GM12801 (cell line): ENCODE data around the gene ARHGAP44.

Experiments
- TF ChIP-seq, protein P1 (sequence below): IDR thresholded peaks from one replicate; pipeline ENCODE4 v1.5.1; 2011; ENCODE audit warnings: control low read depth; ENCODE audit not compliant: insufficient read length; ENCODE audit errors: extremely low read depth

ARHGAP44 gene

DNA sequence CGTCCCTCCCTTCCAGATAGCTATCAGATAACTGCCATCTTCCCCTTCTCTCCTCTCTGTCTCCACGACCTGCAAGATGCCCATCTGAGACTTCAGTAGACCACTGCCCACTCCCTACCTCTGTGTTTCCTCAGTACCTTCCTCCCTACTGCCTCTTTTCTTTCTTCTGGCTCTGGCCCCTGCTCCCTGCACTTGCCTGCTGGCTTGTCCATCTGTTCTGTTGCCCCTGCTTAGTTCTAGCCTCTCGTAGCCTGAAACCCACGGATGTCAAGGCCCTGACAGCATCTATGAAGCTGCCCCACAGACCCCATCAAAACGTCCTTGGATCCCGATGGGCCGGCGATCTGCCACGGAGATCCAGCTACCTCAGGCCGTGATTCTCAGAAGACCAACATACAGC, 175.5 kb downstream of the ARHGAP44 start:
- TF ChIP-seq, protein P1, sequence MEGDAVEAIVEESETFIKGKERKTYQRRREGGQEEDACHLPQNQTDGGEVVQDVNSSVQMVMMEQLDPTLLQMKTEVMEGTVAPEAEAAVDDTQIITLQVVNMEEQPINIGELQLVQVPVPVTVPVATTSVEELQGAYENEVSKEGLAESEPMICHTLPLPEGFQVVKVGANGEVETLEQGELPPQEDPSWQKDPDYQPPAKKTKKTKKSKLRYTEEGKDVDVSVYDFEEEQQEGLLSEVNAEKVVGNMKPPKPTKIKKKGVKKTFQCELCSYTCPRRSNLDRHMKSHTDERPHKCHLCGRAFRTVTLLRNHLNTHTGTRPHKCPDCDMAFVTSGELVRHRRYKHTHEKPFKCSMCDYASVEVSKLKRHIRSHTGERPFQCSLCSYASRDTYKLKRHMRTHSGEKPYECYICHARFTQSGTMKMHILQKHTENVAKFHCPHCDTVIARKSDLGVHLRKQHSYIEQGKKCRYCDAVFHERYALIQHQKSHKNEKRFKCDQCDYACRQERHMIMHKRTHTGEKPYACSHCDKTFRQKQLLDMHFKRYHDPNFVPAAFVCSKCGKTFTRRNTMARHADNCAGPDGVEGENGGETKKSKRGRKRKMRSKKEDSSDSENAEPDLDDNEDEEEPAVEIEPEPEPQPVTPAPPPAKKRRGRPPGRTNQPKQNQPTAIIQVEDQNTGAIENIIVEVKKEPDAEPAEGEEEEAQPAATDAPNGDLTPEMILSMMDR, result no peak

DNA sequence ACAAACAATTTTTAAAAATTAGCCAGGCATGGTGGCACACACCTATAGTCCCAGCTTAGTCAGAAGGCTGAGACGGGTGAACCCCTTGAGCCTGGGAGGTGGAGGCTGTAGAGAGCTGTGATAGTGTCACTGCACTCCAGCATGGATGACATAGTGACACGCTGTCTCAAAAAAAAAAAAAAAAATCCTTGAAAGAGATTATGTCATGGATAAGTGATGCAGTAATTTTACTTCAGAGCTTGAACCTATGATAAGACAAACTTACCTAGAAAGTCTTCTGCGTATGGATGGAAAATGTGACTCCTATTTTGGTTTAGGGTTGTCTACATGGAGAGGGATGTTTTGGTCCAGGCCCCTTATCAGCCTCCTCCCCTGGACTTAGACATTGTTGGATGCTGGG, 176.7 kb downstream of the ARHGAP44 start:
- TF ChIP-seq, protein P1, result no peak

DNA sequence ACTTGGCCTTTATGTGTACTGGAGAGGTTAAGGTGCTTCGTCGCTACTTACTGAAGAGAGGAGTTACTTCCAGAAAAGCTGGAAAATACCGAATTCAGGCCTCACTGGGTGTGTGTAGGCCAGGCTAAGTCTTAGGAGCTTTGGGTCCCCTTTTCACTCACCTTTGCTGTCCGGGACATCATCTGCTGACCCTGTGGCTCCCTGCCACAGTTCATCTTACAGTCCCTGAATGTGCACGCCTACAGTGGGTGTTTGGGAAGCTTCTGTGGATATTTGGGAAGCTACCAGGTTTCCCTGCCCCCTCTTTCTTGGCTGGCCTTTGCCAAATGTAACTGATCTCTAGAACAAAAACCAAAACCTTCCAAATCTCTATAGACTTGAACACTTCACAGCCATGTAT, 177.1 kb downstream of the ARHGAP44 start:
- TF ChIP-seq, protein P1, result no peak

DNA sequence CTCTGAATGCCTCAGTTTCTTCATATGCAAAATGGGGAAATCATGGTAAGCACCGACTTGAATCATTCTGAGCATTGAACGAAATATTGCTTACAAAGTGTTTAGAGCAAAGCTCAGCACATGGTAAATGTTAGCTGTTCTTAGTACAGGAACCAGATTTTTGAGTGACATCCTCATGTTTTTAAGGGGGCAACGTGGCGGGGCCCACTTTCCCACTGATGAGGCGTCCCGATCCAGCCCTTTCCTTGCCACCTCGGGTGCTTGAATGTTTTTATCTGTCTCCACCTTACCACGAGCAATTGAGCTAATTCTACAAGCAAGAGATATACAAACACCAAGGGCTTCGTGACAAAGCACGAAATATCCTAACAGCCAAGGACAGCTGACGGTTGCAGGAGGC, 178.7 kb downstream of the ARHGAP44 start:
- TF ChIP-seq, protein P1, result no peak

DNA sequence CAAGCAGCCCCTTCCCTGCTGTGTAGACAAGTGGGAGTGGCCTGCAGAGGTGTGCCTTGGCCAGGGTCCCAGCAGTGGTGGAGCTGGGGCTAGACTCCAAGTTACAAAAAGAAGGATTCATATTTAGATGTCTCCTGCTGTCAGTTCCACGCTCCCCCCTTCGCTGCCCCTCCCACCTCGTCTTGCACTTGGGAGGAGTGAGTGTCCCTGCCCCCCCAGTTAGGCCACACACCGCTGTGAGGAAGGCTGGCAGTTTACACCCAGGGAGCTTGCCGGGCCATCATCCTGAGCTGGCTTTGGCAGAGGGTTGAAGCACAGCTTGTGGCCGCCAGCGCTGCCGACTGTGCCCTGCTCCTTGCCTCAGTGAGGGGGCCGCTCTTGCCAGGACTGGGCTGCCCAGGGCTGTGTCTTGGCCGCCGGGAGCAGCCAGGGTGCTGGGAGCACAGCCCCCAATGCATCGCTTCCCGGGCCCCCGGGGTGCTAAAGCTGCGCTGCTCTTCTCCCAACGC, 184.3 kb downstream of the ARHGAP44 start:
- TF ChIP-seq, protein P1, result no peak

DNA sequence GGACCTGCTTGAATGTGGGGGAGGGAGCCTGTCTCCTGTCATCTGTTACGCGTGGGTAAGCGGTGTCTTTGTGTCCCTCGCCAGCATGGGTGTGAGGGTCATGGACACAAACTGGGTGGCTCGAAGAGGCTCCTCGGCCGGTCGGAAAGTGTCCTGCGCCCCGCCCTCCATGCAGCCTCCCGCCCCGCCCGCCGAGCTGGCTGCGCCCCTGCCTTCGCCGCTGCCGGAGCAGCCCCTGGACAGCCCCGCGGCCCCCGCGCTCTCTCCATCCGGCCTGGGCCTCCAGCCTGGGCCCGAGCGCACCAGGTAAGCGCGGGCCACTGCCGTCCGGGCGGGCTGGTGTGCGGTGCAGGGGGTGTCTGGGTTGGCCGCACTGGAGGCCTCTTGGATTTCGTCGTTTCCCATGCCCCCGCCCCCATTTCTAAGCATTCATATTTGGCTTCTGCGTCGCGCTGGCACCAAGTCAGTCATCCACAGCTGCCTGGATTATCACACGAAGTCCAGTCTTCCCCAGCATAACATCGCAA, 184.8 kb downstream of the ARHGAP44 start:
- TF ChIP-seq, protein P1, result no peak

DNA sequence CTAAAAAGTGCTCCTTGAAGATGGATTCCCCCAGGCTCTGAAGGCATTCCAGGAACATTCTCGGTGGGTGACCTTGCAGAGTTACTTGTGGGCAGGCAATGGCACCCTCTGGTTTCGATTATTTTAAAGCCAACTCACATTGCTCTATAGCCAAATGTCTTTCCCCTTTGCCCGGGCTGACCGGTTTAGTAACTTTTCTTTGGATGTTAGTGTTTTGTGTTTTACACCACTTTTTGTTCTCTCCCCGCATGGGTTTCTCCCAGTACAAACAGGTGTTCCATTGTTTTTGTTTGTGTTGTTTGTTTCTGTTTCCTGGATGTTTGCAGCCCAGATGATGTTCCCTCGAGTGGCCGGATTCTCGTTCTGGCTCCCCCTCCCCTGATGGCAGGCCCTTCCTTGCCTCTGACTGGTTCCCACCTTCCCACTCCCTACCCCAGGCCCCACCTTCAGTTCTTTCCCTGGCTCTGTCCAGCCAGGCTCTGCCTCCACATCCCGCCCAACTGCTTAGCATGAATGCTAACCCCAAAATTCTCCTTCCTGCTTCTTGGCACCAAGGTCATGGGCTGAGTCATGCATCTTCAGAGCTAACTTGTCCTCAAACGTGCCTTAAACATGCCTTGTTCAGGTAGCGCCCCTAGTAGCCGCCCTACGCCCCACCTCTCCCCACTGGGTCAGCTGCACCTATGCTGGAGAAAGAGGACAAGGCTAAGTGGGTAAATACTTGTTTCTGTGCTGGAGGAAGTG, 187.9 kb downstream of the ARHGAP44 start:
- TF ChIP-seq, protein P1, result no peak
